ENCODE data around the gene GLI3.

GRCh38 chr7:41964849-41965745, 271.9 kb downstream of the GLI3 start:
- TF ChIP-seq CTCF (conservative IDR thresholded peaks at IDR 0.05) = no peak
- TF ChIP-seq EZH2 (IDR thresholded peaks at IDR 0.05; ENCODE audit: low read depth) = no peak
